ENCODE data around the gene ST6GAL1. TPM values are rescaled to one million over a fixed set of nuclear protein-coding genes. Genes with fewer than 3 reads are reported as not detected.

The ST6GAL1 gene
- total and polyA plus RNA-seq, 7 experiments from 2014 or later = 115 to 313 (median 214) TPM

DNA sequence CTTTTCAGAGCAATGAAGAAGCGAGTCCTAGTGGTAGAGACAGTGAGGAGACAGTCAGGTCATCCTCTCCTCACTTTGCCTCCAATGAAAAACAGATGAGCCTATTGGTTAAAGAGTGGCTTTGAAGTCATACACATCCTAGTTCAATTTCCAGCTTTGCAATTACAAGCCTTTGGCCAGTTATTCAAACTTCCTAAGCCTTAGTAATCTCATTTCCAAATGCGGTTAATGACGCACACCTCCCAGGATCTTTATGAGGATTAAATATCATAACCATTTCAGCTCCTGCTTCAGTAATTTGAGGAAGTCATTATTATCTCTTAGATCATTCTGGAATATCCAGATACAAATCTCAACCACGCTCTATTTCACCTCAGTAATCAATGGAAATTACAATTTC is 10.0 kb upstream of the ST6GAL1 start:
- CTCF ChIA-PET = interaction anchor here (0.9 kb wide), 1 partner anchor 11 kb away, joined by 3 read pairs; no protein-coding TSS in a partner anchor
- H3K9me3 ChIP-seq (ENCODE audit: control insufficient read depth in 2 of 3, low read length in 3 of 3) = no peaks in the 10 kb centered on the region
- Mint-ChIP-seq H3K9me3 (peaks cover 0 to 8% (median 0%) of the 10 kb centered on the region in 11 donors), H3K4me1 (peaks cover 18 to 50% (median 36%) of the 10 kb centered on the region in 7 donors), H3K36me3 (peaks cover 0 to 4% (median 0%) of the 10 kb centered on the region in 5 donors), H3K27ac (no peak overlapping the region), H3K27me3 (peaks cover 0 to 3% (median 0%) of the 10 kb centered on the region in 5 donors), H3K4me3 (no peak overlapping the region)
- ATAC-seq (no peak), DNase-seq (no peak)
- H3K36me3 ChIP-seq (ENCODE audit: control insufficient read depth in 2 of 3, insufficient read depth in 3 of 3, low read length in 3 of 3) = no peaks in the 10 kb centered on the region
- peaks cover 9 to 24% of the 10 kb centered on the region in 2 donors for H3K4me1 ChIP-seq (ENCODE audit: control insufficient read depth in 2 of 2, insufficient read depth in 2 of 2, low read length in 2 of 2)
- POLR2A ChIA-PET = interaction anchor here (0.8 to 1.3 kb wide), 3 partner anchors 8 to 13 kb away, joined by 3 to 5 read pairs (median 4); no protein-coding TSS in a partner anchor
- no peak overlapping the region for H3K4me3 ChIP-seq (ENCODE audit: low read length)
- intact Hi-C loops (cut with micrococcal nuclease) = no loop called here
- H3K27me3 ChIP-seq (ENCODE audit: control insufficient read depth in 2 of 2, insufficient read depth in 2 of 2, low read length in 2 of 2) = no peaks in the 10 kb centered on the region
- no peak overlapping the region for H3K27ac ChIP-seq (ENCODE audit: low read depth, low read length)

DNA sequence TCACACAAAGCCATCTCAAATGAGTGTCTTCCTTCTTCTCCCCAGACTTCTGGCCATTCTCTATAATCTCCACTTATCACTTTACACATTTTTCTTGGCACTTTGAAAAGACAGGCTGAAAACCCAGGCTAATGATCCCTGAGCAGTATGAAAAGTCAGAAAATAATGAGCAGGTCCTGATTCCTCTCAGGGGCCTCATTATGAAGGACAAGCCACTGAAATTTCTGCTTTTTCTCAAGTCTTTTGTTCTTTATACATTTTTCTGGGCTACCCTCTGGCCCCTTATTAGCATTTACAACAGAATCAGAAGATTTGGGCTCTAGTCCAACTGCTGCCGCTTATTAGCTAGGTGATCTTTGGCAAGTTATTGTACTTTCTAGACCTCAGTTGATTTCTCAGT is 9.5 kb upstream of the ST6GAL1 start:
- Mint-ChIP-seq H3K27ac (no peak overlapping the region), H3K4me1 (peaks cover 14 to 45% (median 31%) of the 10 kb centered on the region in 7 donors), H3K36me3 (peaks cover 0 to 4% (median 0%) of the 10 kb centered on the region in 5 donors), H3K4me3 (no peak overlapping the region), H3K27me3 (peaks cover 0 to 3% (median 0%) of the 10 kb centered on the region in 5 donors), H3K9me3 (peaks cover 0 to 3% (median 0%) of the 10 kb centered on the region in 11 donors)
- Histone ChIP-seq H3K27me3 (ENCODE audit: control insufficient read depth in 2 of 2, insufficient read depth in 2 of 2, low read length in 2 of 2) (no peaks in the 10 kb centered on the region), H3K9me3 (ENCODE audit: control insufficient read depth in 2 of 3, low read length in 3 of 3) (no peaks in the 10 kb centered on the region), H3K4me3 (ENCODE audit: low read length) (no peak overlapping the region), H3K4me1 (ENCODE audit: control insufficient read depth in 2 of 2, insufficient read depth in 2 of 2, low read length in 2 of 2) (peaks cover 8 to 24% of the 10 kb centered on the region in 2 donors), H3K27ac (ENCODE audit: low read depth, low read length) (no peak overlapping the region), H3K36me3 (ENCODE audit: control insufficient read depth in 2 of 3, insufficient read depth in 3 of 3, low read length in 3 of 3) (no peaks in the 10 kb centered on the region)
- ATAC-seq (no peak), DNase-seq (no peak)
- ChIA-PET POLR2A (interaction anchor here (1.2 to 2.1 kb wide), 2 partner anchors 11 to 12 kb away, joined by 4 to 11 read pairs; no protein-coding TSS in a partner anchor), CTCF (no interaction called here)
- intact Hi-C loops (cut with micrococcal nuclease) = no loop called here

DNA sequence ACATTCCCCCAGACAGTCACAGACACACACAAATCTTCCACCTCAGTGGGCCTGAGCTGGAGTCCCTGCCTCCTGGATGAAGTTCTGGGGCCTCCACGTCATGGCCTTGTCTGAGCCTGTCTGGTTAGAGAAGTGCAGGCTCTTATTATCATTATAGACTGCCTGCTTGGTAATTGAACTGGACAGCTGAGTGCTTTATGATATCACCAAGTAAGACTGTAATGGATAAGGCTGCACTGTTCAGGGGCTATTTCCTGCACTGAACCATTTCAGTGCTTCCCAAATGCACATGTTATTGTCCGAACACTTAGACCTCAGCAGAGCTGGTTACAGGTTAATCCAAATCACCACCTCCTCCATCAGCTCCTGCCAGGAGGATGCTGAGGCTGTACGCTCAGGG is 8.7 kb upstream of the ST6GAL1 start:
- no peaks in the 10 kb centered on the region for H3K9me3 ChIP-seq (ENCODE audit: control insufficient read depth in 2 of 3, low read length in 3 of 3)
- H3K27me3 Mint-ChIP-seq = peaks cover 0 to 3% (median 0%) of the 10 kb centered on the region in 5 donors
- no peak overlapping the region for H3K27ac Mint-ChIP-seq
- no peak overlapping the region for H3K4me3 Mint-ChIP-seq
- intact Hi-C loops (cut with micrococcal nuclease) = no loop called here
- H3K9me3 Mint-ChIP-seq = no peaks in the 10 kb centered on the region
- peaks cover under 1 to 16% of the 10 kb centered on the region in 2 donors for H3K4me1 ChIP-seq (ENCODE audit: control insufficient read depth in 2 of 2, insufficient read depth in 2 of 2, low read length in 2 of 2)
- H3K36me3 Mint-ChIP-seq = peaks cover 0 to 4% (median 0%) of the 10 kb centered on the region in 5 donors
- H3K36me3 ChIP-seq (ENCODE audit: control insufficient read depth in 2 of 3, insufficient read depth in 3 of 3, low read length in 3 of 3) = no peaks in the 10 kb centered on the region
- no peaks in the 10 kb centered on the region for H3K27me3 ChIP-seq (ENCODE audit: control insufficient read depth in 2 of 2, insufficient read depth in 2 of 2, low read length in 2 of 2)
- CTCF ChIA-PET = interaction anchor here (1.4 kb wide), 1 partner anchor 72 kb away, joined by 5 read pairs; no protein-coding TSS in a partner anchor
- ATAC-seq (no peak), DNase-seq (no peak)
- H3K4me1 Mint-ChIP-seq = peaks cover 7 to 37% (median 23%) of the 10 kb centered on the region in 7 donors
- POLR2A ChIA-PET = interaction anchor here (0.7 to 2.1 kb wide), 5 partner anchors 8 to 134 kb away, joined by 3 to 11 read pairs (median 4); no protein-coding TSS in a partner anchor
- no peak overlapping the region for H3K4me3 ChIP-seq (ENCODE audit: low read length)
- no peak overlapping the region for H3K27ac ChIP-seq (ENCODE audit: low read depth, low read length)

DNA sequence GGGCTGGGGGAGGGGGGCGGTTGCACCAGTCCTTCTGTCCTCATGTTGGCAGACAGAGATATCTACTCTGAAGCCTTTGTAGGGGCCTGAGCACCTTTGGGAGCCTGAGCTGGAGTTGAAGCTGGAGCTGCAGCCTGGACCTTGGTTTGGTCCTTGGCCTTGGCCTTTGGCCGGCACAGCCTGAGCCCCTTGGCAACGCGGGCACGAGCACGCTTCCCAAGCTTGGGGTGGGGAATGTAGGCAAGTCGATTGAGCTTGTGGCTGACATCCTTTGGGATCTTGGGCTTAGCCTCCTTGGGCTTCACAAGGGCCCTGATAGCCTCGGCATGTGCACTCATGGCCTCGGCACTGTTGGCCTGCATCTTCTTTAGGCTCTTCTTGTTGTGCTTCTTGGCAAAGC is 8.1 kb upstream of the ST6GAL1 start:
- Mint-ChIP-seq H3K4me1 (peaks cover 6 to 30% (median 17%) of the 10 kb centered on the region in 7 donors), H3K27me3 (peaks cover 0 to 3% (median 0%) of the 10 kb centered on the region in 5 donors), H3K27ac (no peak overlapping the region), H3K9me3 (no peaks in the 10 kb centered on the region), H3K36me3 (peaks cover 0 to 4% (median 0%) of the 10 kb centered on the region in 5 donors), H3K4me3 (no peak overlapping the region)
- ATAC-seq = no peak
- ChIA-PET POLR2A (interaction anchor here (1.0 to 2.1 kb wide), 5 partner anchors 7 to 105 kb away, joined by 3 to 11 read pairs (median 6); no protein-coding TSS in a partner anchor), CTCF (interaction anchor here (0.9 to 1.4 kb wide), 2 partner anchors 9 to 73 kb away, joined by 3 to 5 read pairs; no protein-coding TSS in a partner anchor)
- no peaks in the 10 kb centered on the region for H3K9me3 ChIP-seq (ENCODE audit: control insufficient read depth in 2 of 3, low read length in 3 of 3)
- H3K36me3 ChIP-seq (ENCODE audit: control insufficient read depth in 2 of 3, insufficient read depth in 3 of 3, low read length in 3 of 3) = no peaks in the 10 kb centered on the region
- no peaks in the 10 kb centered on the region for H3K27me3 ChIP-seq (ENCODE audit: control insufficient read depth in 2 of 2, insufficient read depth in 2 of 2, low read length in 2 of 2)
- H3K27ac ChIP-seq (ENCODE audit: low read depth, low read length) = no peak overlapping the region
- intact Hi-C loops (cut with micrococcal nuclease) = no loop called here
- peaks cover 0 to 13% of the 10 kb centered on the region in 2 donors for H3K4me1 ChIP-seq (ENCODE audit: control insufficient read depth in 2 of 2, insufficient read depth in 2 of 2, low read length in 2 of 2)
- H3K4me3 ChIP-seq (ENCODE audit: low read length) = no peak overlapping the region
- DNase-seq = no peak

DNA sequence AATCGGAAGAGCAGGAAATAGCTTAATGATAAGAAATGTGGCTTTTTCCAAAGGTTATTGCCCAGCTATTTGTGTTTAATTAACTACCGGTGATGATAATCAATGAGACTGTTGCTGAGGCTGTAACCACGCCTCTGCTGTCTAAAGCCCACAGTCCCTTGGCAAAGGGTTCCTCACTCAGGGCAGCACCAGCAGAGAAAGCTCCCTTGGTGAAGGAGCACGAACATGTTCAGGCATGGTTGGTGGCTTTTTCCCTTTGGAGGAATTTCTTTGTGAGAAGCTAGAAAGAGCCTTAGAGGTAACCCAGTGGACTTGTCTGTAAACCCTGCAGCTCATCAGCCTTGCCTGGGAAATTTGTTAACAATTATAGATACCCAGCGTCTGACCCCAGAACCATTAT is 7.5 kb upstream of the ST6GAL1 start:
- H3K4me1 ChIP-seq (ENCODE audit: control insufficient read depth in 2 of 2, insufficient read depth in 2 of 2, low read length in 2 of 2) = peaks cover 0 to 9% of the 10 kb centered on the region in 2 donors
- ChIA-PET CTCF (interaction anchor here (0.9 to 1.4 kb wide), 2 partner anchors 9 to 73 kb away, joined by 3 to 5 read pairs; no protein-coding TSS in a partner anchor), POLR2A (interaction anchor here (1.2 to 2.1 kb wide), 4 partner anchors 9 to 105 kb away, joined by 3 to 11 read pairs (median 7); no protein-coding TSS in a partner anchor)
- no peaks in the 10 kb centered on the region for H3K36me3 ChIP-seq (ENCODE audit: control insufficient read depth in 2 of 3, insufficient read depth in 3 of 3, low read length in 3 of 3)
- Mint-ChIP-seq H3K4me3 (no peak overlapping the region), H3K27me3 (peaks cover 0 to 3% (median 0%) of the 10 kb centered on the region in 5 donors), H3K9me3 (no peaks in the 10 kb centered on the region), H3K4me1 (peaks cover 5 to 26% (median 12%) of the 10 kb centered on the region in 7 donors), H3K36me3 (peaks cover 0 to 4% (median 0%) of the 10 kb centered on the region in 5 donors), H3K27ac (no peak overlapping the region)
- no peaks in the 10 kb centered on the region for H3K27me3 ChIP-seq (ENCODE audit: control insufficient read depth in 2 of 2, insufficient read depth in 2 of 2, low read length in 2 of 2)
- no peak overlapping the region for H3K27ac ChIP-seq (ENCODE audit: low read depth, low read length)
- ATAC-seq (no peak), DNase-seq (no peak)
- intact Hi-C loops (cut with micrococcal nuclease) = no loop called here
- no peak overlapping the region for H3K4me3 ChIP-seq (ENCODE audit: low read length)
- no peaks in the 10 kb centered on the region for H3K9me3 ChIP-seq (ENCODE audit: control insufficient read depth in 2 of 3, low read length in 3 of 3)

DNA sequence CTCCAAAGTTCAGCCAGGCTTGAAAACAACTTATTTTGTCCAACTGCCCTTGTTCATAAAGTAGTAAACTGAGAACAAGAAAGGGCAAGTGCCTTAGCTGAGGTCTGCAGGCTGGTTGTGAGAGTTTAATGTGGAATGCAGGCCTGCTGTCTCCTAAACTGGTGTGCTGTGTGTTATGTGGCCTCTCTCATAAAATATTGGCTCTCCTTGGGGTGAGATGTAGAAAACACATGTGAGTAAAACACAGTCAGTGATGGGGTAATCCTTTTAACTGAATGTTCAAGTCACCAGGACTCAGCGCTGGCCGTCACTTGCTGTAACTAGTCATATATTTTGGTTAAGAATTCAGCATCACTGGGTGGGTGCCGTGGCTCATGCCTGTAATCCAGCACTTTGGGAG is 7.1 kb upstream of the ST6GAL1 start:
- H3K27ac Mint-ChIP-seq = no peak overlapping the region
- H3K27ac ChIP-seq (ENCODE audit: low read depth, low read length) = no peak overlapping the region
- no peak for DNase-seq
- peaks cover 5 to 21% (median 8%) of the 10 kb centered on the region in 7 donors for H3K4me1 Mint-ChIP-seq
- no peaks in the 10 kb centered on the region for H3K9me3 Mint-ChIP-seq
- H3K9me3 ChIP-seq (ENCODE audit: control insufficient read depth in 2 of 3, low read length in 3 of 3) = no peaks in the 10 kb centered on the region
- H3K4me3 Mint-ChIP-seq = no peak overlapping the region
- H3K4me3 ChIP-seq (ENCODE audit: low read length) = no peak overlapping the region
- no peaks in the 10 kb centered on the region for H3K36me3 ChIP-seq (ENCODE audit: control insufficient read depth in 2 of 3, insufficient read depth in 3 of 3, low read length in 3 of 3)
- no peaks in the 10 kb centered on the region for H3K27me3 ChIP-seq (ENCODE audit: control insufficient read depth in 2 of 2, insufficient read depth in 2 of 2, low read length in 2 of 2)
- peaks cover 0 to 6% of the 10 kb centered on the region in 2 donors for H3K4me1 ChIP-seq (ENCODE audit: control insufficient read depth in 2 of 2, insufficient read depth in 2 of 2, low read length in 2 of 2)
- ChIA-PET CTCF (interaction anchor here (0.7 to 0.9 kb wide), 2 partner anchors 10 to 55 kb away, joined by 3 read pairs; no protein-coding TSS in a partner anchor), POLR2A (interaction anchor here (0.7 to 1.9 kb wide), 3 partner anchors 8 to 14 kb away, joined by 3 to 6 read pairs (median 6); no protein-coding TSS in a partner anchor)
- peaks cover 0 to 3% (median 0%) of the 10 kb centered on the region in 5 donors for H3K27me3 Mint-ChIP-seq
- no peak for ATAC-seq
- H3K36me3 Mint-ChIP-seq = peaks cover 0 to 4% (median 0%) of the 10 kb centered on the region in 5 donors
- intact Hi-C loops (cut with micrococcal nuclease) = no loop called here
